HPDE6-E6E7 (cell line): Measurements from ENCODE around the gene PAPLN.

Experiments used
- DNase-seq: peaks from one replicate; pipeline ENCODE4 v3.0.0; 2011; ENCODE audit warnings: missing footprints; ENCODE audit errors: extremely low spot score

PAPLN gene

DNA sequence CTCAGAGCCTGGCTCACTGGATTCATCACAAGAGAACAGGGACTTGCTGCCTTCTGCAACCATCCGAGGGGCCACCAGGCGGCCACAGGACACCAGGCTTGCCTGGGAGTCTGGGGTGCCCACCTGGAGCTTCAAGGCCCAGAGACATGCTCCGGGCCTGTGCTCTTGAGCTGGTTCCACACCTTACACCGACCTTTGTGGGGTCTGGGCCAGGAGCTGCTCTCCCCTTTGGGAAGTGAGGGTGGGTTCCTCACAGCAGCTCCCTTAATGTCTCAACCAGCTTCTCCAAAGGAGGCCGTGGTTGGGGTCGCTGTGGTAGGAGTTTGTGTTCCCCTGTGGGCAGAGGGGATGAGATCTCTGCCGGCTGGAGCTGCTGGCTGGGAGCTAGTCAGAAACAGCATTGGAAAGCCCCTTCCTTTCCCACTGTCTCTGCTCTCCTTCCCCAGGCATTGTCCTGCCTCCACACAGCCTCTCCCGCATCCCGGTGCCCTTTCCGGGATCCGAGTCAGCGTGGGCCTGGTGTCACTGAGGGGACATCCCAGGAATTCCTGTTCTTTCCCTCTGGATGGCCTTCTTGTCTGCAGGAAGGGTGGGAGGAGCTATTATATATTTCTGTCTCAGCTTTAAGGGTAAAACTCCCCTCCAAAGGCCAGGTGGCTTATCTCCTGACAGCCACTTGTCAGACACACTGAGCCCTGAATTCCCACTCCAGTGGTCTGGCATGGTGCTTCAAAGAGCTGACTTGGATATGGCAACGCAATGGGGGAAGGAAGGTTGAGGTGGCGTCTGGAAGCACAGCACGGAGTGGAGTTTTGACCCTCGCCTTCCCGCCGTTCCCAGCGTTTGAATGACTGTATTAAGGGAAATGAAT, 5.1 kb upstream of the PAPLN start:
- no peak for DNase-seq

DNA sequence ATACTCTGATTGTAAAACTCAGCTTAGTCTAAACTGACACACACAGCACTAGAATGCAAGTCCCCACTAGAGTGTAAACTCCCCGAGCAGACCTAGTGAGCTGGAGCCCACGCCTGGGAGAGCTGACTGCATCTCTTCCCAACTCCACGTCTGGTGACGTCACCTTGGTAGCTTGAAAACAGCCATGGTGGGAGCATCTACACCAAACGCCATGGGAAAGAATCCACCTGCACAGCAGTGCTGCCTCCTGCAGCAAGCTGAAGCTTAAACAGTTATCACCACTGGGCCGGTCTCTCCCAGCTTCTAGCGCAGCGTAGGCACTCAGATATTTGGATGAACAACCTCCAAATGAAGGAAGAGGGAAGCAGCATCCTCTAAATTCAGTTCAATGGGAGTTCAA, 4.3 kb upstream of the PAPLN start:
- DNase-seq = no peak

DNA sequence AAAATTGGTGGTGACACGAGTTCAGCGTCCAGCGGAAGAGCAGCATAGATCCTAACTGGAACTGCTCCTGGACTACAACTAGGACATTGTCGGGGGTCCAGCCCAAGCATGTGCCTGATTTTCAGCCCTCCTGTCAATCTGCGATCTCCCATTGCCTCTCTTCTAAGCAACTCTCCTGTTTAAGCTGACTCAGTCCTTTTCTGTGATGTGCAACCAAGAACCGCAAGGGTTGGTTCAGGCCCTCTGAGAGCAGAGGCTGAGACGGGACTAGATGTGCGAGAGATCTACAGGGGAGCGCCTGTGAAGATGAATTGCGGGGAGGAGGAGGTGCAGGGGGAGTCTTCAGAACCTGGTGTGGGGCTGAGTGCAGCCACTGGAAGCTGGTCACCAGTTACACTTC, 3.7 kb upstream of the PAPLN start:
- no peak for DNase-seq

DNA sequence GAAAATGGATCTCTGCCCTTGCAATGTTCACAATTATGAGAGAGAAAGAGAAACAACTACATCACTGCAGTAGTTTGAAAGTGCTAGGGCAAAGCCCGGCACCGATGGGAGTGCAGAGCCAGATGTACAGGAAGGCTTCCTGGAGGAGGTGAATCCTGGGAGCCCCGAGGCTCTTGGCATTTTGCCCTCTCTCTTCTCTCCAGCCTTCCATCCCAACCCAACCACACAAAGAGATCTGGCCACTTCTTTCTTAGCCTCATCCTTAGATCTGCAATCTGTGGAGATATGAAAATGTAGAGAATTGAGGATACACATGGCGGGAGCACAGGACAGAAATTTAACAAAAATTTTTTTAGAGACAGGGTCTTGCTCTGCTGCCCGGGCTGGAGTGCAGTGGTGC, 3.3 kb upstream of the PAPLN start:
- DNase-seq = no peak

DNA sequence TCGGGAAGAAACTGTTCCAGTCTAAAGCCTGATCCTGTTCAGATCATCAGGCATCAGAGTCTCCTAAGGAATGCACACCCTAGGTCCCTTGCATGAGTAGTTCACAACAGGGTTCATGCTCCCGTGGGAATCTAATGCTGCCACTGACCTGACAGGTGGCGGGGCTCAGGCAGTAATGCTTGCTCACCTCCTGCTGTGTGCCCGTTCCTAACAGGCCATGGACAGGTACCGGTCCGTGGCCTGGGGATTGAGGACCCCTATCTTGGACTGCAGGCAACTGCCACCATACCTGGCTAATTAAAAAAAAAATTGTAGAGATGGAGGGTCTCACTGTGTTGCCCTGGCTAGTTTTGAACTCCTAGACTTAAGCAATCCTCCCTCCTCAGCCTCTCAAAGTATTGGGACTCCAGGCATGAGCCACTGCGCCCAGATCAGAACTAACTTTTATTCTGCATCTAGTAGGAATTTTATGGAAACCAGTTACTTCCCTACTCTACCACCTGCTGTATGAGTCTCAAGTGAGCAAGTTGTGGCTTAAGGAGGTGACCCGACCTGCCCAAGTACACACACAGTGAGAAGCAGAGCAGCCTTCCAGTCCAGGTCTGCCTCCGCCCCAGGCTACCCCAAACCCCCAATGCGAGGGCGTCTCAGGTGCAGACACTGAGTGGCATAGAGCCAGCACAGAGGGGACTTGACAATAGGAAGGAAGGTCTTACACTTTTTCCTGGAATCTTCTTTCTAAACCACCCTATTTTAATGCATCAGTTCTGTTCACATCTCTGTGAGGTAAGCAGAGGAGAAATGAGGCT, 2.5 kb upstream of the PAPLN start:
- no peak for DNase-seq

DNA sequence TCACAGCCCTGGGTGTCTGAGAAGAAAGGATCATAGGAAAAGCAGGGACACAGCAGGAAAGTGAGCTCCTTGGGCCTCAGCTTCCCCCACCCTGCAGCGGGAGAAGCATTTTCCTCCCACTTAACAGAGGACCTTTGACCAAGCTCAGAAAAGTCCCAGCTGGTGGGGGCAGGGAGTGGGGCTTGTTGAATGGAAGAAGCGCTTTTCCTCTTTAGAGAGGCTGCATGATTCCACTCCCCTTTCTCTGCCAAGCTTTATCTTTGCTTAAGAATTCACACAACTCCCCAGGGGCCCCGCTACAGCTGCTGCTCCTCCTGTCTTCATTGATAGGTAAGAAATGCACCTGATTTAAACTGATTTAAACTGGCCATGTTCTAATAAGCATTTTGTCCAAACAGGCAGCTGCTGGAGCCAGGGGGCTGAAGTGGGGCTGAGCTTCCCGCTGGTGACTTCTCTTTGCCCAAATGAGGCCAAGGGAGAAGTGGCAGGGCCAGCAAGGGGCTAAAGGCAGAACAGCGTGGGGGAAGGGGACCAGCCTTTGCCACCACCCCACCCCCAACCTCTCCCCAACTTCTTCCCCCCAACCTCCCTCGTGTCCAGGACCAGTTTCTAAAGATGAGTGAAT, 1.7 kb upstream of the PAPLN start:
- no peak for DNase-seq

DNA sequence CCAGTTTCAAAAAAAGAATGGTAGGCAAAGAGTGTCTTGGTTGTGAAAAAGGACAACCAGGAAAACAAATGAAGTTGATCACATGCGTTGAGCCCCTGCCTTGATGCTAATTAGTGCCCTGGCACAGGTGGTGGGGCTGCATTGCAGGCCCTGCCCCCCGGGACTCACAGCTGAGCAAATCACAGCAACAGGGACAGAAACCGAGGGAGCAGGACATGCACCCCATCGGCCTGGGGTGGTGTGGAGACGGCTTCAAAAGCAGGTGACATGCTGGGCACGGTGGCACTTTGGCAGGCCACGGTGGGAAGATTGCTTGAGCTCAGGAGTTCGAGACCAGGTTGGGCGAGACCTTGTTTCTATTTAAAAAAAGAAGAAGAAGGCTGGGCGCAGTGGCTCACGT, 1.1 kb upstream of the PAPLN start:
- no peak for DNase-seq

DNA sequence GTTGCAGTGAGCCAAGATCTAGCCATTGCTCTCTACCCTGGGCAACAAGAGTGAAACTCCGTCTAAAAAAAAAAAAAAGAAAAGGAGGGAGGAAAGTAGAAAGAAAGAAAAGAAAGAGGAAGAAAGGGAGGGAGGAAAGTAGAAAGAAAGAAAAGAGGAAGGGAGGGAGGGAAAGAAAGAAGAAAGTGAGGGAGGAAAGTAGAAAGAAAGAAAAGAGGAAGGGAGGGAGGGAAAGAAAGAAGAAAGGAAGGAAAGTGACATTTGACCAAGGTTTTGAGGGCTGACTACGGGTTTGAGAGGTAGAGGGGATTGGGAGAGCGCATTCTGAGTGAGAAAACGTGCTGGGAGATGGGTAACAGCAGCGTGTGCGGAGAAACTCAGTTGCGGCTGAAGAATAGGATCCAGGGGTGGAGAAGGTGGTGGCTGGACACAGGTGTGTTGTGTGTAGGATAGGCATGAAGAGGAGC, 521 bp upstream of the PAPLN start:
- DNase-seq = no peak

DNA sequence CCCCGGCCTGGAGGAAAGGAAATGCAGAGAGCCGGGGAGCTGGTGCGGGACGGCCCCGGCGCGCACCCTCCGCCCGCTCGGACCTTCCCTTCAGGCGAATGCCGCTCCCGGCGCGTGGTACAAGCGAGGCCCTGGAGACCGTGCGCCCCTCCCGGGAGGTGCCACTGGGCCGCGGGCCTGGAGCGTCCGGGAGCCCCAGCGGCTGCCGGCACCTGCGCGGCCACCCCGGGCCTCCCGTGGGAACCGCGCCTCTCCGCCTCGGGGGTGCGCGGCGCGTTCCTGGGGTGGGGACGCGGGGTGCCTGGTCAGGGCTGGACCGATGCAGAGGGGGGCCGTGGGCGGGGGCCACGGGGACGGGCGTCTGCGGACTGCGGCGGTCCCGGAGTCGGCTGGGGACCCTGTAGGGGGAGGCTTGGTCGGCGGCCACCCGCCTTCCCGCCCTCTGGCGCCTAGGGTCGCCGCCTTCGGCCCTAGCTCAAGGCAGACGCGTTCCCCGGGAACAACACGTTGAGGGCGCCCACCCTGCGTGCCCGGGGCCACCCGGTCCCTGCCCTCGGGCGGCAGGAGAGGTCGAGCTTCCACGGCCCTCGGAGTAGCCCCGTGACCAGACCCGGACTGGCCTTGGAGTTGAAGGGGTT, 599 bp downstream of the PAPLN start:
- DNase-seq = no peak

DNA sequence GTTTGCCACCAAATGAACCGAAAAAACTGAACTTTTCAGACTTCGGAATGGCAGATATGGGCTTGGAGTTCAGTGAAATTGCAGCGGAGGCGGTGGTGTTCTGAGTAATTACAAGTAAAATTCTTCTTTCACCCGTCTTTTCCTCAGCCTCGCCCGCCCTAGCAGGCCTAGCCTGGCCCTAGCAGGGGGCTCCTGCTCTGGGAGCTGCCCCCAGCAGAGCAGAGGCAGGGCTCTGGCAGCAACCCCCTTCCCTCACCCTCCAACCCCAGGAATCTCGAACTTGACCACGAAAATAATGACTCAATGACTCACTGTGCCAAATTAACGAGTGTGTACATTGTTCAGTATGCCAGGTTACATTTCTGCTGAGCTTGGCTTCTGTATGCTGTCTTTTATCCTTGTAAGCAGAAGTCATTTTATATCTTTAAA, 1.1 kb downstream of the PAPLN start:
- no peak for DNase-seq

DNA sequence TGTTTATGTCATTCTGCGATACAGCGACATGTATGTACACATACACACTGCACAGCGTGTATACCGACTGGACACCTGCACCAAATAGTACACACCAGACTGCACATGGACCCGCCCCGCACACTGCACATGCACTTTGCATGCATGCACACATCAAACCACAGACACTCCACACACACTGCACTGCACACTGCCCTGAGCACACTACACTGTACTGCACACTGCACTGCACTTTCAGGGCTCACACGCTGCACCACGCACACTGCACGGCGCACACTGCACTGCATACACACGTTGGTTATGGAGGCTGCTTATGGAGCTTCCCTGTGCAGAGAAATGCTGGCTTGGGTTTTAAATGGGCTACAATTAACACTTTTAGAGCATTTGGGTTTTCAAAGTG, 1.6 kb downstream of the PAPLN start:
- DNase-seq = no peak

DNA sequence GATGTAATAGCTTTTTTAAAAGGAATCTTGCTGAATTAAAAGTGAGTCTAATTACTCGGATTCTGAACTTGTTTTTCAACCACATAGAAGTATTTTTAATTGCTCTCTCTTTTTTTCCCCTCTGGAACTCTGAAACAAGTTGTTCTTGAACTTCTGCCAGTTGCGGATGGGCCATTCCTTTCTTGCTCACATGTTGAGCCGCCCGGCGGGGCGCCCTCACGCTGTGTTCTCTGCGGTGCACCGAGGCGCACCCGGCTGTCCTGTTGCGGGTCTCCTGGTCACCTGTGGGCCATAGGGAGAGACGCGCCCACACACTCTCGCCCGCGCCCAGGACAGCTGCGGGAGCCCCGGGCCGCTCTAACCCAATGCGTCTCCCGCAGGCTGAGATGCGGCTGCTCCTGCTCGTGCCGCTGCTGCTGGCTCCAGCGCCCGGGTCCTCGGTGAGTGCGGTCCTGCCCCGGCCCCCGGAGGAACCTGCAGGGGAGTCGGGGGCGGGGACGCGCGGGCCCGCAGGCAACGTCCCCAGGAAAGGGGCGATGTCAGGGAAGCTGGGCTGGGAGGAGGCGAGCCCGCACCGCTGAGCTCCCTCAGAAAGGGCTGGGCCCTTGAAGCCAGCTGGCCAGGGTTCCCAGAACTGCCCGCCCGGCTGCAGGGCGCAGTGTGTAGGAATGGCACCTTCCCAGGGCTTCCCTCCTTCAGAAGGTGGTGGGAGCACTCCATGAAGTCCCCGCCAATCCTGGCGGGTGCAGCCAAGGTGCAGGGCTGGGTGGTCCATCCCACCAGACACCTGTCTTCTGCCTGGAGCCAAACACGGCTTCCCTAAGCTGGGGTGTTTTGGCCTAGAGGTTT, 2.3 kb downstream of the PAPLN start:
- no peak for DNase-seq

DNA sequence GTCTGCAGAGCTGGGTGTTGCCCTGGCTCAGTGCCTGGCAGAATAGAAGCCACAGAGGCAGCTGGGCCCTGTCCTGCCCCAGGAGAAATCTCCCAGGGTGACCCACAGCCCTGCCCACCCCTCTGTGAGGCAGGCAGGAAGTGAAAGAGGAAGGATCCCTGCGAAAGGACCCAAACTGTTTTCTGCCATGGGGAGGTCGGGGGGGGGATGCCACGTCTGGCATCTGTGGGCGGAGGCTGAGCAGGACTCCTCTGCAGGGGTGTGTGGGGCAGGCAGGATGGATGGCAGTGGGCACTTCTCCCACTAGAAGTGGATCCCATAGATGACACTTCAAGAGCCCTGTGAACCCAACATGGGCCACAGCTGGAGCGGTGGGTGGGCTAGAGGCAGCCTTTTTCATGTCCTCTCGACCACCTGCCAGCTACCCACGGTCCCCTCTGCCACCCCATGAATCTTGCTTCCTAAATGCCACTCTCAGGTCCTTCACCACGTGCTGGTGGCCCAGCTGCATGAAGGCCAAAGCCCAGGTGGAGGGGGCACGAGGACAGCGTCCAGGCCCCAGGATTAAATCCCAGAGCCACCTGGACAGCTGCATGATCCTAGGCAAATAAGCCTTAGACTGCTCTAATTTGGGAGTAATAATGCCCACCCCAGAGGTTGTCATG, 3.6 kb downstream of the PAPLN start:
- no peak for DNase-seq

DNA sequence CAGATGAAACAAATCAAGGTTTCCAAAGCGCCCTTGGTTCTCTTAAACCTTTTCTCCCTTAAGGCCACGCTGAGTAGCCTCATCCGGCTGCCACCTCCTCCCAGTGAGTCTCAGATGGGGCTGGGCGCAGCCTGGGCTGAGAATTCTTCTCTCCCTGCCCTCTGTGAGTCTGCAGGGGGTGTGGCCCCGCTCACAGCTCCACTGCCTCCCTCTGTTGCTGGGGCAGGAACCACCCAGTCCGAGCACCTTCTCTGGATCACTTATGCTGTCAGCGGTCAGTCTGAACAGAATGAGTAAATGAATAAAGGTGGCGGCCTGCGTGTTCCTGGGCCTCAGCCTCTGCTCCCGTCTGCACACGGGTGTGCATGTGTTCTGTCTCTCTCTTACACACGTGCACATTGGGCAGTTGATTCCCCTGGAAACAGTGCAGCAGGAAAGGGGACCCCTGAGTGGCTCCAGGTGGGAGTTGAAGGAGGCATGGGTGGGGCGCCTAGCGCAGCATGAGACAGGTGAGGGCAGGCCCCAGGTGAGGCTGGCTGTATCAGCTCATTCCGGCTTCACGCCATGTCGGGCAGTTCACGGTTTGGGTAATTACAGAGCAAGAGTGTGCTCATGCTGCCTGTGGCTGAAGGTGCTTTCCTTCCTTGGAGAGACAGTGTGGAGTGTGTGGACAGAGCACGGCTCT, 4.3 kb downstream of the PAPLN start:
- peak; percentile 91 for DNase-seq

DNA sequence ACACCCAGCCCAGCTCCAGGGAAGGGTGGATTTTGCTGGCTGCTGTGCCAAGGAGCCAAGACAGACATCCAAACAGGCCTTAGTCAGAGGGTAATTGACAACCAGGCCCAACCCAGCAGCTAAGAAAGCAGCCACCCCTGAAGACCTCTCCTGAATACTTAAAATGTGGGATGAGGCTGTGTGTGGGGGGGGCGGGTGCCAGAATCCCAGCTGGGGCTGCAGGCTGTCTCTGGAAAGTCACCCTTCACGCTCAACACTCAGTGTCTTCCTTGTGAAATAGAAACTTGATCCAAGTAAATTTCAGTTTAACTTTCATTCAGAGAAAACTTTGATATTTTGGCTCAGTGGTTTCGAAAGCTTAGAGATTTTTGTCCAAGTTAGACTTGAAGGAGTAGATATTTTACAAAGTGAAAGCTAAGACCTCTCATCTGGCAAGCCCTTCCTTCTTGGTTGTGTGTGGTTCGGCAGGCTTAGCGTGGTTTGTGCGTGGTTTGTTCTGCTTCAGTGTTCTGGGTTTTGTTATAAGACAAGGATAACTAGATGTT, 5.1 kb downstream of the PAPLN start:
- DNase-seq = no peak

DNA sequence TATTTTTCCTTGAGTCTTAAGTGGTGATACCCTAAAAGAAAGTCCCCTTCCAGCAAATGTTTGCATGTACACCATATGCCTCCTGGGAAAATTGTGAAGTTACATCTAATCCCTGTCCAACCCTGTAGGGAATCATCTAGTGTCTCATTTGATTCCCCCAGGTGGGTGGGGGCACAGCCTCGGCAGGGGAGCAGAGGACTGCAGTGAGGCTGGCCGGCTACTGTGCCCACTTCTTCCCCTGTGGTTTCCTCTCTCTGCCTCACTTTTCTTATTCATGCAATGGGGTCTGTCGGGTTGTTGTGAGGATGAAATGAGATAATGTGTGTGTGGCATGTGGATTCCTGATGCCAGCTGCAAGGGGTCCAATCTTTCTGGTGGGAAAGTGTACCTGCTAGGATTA, 6.0 kb downstream of the PAPLN start:
- DNase-seq = no peak

DNA sequence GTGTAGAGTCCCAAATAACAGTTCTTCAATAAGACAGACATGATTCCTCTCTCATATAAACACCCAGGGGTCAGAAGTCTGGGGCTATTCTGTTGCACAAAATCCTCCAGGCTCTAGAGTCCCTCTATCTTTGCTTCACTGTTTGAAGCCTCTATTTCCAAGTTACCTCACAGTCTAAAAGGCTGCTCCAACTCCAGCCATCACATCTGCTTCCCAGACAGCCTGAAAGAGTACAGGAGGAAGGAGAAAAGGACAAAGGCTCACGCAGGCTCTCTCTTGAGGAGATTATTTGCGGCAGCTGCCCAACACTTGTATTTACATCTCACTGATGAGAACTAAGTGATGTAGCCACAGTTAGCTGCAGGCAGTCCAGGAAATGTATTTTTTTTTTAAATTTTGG, 6.4 kb downstream of the PAPLN start:
- no peak for DNase-seq

DNA sequence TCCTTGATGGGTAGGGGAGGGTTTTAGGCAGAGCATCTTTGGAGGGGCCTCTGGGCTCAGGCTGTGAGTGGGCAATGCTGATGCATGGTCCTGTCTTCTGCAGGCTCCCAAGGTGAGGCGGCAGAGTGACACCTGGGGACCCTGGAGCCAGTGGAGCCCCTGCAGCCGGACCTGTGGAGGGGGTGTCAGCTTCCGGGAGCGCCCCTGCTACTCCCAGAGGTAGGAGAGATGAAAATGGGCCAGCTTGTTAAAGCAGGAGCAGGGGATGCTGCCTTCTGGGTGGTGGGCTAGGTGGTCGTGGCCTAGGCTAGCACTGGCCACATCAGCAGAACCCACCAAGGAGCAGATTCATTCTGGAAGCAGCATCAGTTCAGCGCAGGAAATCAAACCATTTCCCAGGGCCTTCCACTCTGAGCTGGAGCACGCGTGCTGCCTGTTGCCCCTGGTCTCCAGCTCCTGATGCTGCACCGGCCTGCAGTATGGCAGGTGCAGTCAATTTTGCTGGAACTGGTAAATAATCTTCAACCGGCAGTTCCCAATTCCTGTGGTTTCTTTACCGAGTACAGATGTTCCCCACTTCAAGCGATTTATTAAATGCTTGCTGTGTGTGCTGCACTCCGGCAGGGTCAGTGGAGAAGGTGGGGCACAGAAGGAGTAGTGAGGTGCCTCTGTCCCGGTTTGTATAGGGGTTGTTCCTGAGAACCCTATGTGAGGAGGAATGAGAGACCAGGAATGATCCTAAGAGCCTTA, 7.4 kb downstream of the PAPLN start:
- DNase-seq = no peak
